IPS-20b (cell line): ENCODE data around the gene POLR2J2.
"Not testable (repeated sequence)": the region's sequence is repeated elsewhere in the genome, so short reads cannot be mapped to it uniquely, and the experiment has no call there.

Experiments used
- H3K27ac ChIP-seq: one replicate; pipeline ENCODE4 v1.5.1; 2013; ENCODE audit warnings: low read length
- H3K27me3 ChIP-seq: 2 replicates; pipeline ENCODE4 v1.6.1; 2013; ENCODE audit warnings: mild to moderate bottlenecking, low read length, inconsistent platforms; ENCODE audit not compliant: insufficient read depth
- H3K36me3 ChIP-seq: 2 replicates; pipeline ENCODE4 v1.6.1; 2013; ENCODE audit warnings: low read depth, mild to moderate bottlenecking, inconsistent platforms, low read length, moderate library complexity; ENCODE audit not compliant: insufficient read depth
- H3K4me1 ChIP-seq: 2 replicates; pipeline ENCODE4 v1.6.1; 2013; ENCODE audit warnings: mild to moderate bottlenecking, control low read depth, inconsistent platforms, low read length, moderate library complexity; ENCODE audit not compliant: insufficient read depth
- H3K4me3 ChIP-seq: 2 replicates; pipeline ENCODE4 v1.5.1; 2013; ENCODE audit warnings: mild to moderate bottlenecking, low read length, inconsistent platforms
- H3K9ac ChIP-seq: 2 replicates; pipeline ENCODE4 v1.6.1; 2013; ENCODE audit warnings: low read depth, mild to moderate bottlenecking, inconsistent platforms, low read length, moderate library complexity
- H3K9me3 ChIP-seq: 2 replicates; pipeline ENCODE4 v1.6.1; 2013; ENCODE audit warnings: mild to moderate bottlenecking, low read depth, low read length, inconsistent platforms; ENCODE audit not compliant: insufficient read depth

POLR2J2 gene

DNA sequence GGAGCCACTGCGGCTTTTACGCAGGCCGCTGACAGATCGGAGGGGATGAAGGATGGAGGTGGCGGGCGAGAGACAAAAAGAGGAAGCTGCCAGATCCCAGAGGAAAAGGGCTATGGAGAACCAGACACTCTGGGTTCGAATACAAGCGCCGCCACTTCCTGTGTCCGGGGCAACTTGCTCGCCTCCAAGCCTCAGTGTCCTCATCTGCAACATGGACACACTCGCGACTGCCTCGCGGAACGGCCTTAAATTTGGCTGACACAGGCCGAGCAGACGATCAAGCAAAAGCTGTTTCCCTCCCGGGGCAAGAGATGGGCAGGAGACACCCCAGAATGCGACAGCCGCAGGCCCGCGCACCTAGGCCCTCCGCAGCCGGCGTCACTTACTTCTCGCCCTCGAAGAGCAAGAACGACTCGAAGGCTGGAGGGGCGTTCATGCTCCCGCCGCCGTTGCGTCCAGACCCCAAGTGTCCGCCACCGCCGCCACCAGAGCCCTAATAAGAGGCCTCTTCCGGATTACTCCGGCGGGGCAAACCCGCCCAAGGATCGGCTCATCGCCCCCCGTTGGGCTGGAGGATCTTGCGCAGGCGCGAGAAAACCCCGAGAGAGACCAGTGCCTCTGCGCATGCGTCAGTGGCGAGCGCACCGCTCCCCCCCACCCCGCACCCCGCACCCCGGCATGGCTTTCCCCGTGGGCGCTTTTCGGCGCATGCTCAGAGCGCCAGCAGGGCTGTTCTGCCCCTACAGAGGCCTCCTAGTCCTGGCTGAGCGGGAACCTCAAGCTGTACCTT is at the start of gene POLR2J2:
Gene POLR2J2 (minus strand): TSS at position 498 of the 790 bp plus-strand sequence. CDS start 62 bp downstream, at position 436.
- not testable (repeated sequence) for H3K9me3 ChIP-seq, H3K9ac ChIP-seq, H3K4me3 ChIP-seq, H3K36me3 ChIP-seq, H3K27ac ChIP-seq, H3K4me1 ChIP-seq, H3K27me3 ChIP-seq

DNA sequence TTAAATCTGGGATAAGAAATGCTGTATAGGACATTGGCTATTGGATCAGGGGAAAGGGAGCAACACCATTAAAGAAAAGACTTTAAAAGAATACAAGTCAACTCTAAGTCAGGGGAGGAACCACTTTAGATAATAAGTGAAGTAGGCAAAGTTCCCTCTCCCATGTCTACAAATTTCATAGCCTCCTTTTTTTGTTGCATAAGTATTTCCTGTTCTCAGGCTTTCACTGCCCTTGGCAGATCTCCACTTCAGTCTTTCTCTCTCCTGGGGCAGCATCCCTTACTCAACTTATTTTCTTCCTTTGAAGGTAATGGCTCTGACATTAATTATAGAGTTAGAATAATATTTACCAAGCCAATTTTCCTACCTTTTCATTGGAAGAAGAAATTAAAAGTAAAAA is 47.0 kb upstream of the POLR2J2 start:
- not testable (repeated sequence) for H3K9me3 ChIP-seq, H3K9ac ChIP-seq, H3K36me3 ChIP-seq, H3K4me3 ChIP-seq, H3K27ac ChIP-seq, H3K27me3 ChIP-seq, H3K4me1 ChIP-seq

GRCh38 chr7:102715718-102716117 is 44.3 kb upstream of the POLR2J2 start:
- H3K9ac ChIP-seq, H3K27me3 ChIP-seq, H3K9me3 ChIP-seq, H3K4me3 ChIP-seq, H3K4me1 ChIP-seq, H3K27ac ChIP-seq, H3K36me3 ChIP-seq: not testable (repeated sequence)

DNA sequence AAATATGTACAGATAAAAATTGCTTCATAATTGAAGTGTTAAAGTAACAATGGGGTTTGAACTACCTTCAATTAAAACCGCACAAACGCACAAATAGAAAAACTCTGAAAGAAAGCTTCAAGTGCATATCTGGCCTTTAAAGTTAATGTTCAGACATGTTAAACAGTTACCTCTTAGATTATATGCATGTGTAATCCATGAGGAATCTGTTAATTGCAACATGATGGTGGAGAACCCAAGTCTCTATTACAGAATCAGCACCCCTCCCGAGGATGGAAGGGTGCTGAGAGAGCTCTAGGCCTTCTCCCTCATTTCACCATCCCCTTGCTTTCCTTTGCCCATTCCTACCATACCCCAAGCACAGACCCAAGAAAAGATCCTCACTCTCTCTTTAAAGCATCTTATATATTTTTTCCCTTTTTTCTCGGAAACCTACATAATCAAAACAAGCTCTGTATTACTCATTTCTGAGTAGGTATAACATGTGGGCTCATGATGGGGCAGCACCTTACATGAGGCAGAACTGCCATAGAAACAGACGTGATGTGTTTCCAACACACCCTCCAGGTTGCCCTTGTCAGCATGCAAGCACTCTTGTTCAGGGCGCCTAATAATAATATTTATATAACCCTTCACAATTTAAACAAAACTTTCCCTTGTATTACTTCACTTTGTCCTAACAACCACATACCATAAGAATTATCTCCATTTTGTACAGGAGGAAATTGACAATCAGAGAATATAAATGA is 43.5 kb upstream of the POLR2J2 start:
- not testable (repeated sequence) for H3K27ac ChIP-seq, H3K9ac ChIP-seq, H3K9me3 ChIP-seq, H3K27me3 ChIP-seq, H3K4me1 ChIP-seq, H3K4me3 ChIP-seq, H3K36me3 ChIP-seq

GRCh38 chr7:102713691-102714080 is 42.2 kb upstream of the POLR2J2 start:
- H3K9me3 ChIP-seq, H3K9ac ChIP-seq, H3K27me3 ChIP-seq, H3K4me1 ChIP-seq, H3K27ac ChIP-seq, H3K4me3 ChIP-seq, H3K36me3 ChIP-seq: not testable (repeated sequence)

DNA sequence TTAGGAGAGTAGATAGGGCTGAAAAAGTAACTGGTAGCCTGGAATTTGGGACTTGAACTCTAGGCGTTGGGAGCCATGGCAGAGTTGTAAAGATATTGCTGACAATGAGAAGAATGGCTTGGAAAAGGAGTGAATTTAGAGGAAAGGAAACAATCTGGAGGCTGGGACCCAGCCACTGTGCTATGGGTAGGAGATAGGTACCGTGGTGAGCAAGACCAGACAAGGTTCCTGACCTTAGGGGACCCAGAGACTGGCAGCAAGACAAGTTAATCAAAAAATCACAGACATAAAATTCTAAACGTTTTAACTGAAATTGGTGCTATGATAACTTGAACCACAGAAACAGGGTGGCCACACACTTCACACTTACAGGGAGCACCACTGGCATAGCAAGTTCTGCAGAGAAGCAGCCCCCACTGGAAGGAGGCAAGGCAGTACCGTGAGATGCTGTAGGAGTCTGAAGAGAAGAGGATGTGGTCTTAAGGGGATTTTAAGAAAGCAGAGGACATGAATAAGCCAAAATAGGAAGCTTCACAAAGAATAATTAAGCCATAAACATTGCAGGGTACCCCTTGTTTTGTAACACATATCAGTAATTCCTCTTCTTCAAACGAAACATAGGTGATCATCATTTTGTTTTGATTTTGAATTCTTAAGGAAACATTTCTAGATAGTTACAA is 41.7 kb upstream of the POLR2J2 start:
- H3K27me3 ChIP-seq, H3K27ac ChIP-seq, H3K4me3 ChIP-seq, H3K9me3 ChIP-seq, H3K36me3 ChIP-seq, H3K9ac ChIP-seq, H3K4me1 ChIP-seq: not testable (repeated sequence)

- not testable (repeated sequence) for H3K4me1 ChIP-seq, H3K27ac ChIP-seq, H3K9me3 ChIP-seq, H3K27me3 ChIP-seq, H3K4me3 ChIP-seq, H3K36me3 ChIP-seq, H3K9ac ChIP-seq
Measured at GRCh38 chr7:102698962-102699750, 27.7 kb upstream of the POLR2J2 start.

DNA sequence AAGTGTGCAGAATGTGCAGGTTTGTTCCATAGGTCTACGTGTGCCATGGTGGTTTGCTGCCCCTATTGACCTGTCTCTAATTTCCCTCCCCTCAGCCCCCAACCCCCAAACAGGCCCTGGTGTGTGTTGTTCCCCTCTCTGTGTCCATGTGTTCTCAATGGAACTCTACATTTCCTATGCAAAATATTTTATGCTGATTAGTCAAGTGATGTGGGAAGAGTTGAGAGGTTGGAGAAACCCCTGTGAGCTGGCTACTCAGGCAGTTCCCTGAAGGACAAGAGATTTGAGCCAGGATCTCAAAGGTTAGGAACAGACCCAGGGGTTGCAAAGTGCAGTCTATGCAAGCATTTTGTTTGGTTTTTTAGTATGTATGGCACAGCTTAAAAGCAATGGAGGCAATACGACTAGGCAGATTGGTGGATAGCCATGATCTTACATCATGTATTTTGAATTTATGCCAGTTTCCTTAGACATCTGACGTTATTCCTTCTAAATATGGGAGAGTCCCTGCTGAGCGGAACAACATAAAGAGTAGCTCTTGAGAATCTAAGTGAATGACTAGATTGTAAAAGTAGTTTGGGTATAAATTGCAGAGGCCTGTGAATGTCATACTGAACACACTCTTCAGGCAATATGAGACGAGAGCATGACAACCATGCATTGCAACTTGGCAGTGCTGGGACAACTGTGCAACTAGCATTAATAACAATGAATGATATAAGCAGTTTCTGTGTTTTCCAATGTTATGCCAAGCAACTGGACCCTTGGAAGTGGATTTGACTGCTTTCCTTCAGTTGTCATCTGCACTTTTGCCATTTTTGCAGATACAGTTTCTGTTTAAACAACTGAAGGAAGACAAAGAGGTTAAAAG is 26.4 kb upstream of the POLR2J2 start:
- H3K4me3 ChIP-seq, H3K9ac ChIP-seq, H3K27ac ChIP-seq, H3K4me1 ChIP-seq, H3K36me3 ChIP-seq, H3K9me3 ChIP-seq, H3K27me3 ChIP-seq: not testable (repeated sequence)

- H3K4me1 ChIP-seq, H3K36me3 ChIP-seq, H3K9ac ChIP-seq, H3K27ac ChIP-seq, H3K4me3 ChIP-seq, H3K27me3 ChIP-seq, H3K9me3 ChIP-seq: not testable (repeated sequence)
Measured at GRCh38 chr7:102696009-102696408, 24.5 kb upstream of the POLR2J2 start.

- H3K4me1 ChIP-seq, H3K27me3 ChIP-seq, H3K9ac ChIP-seq, H3K27ac ChIP-seq, H3K9me3 ChIP-seq, H3K36me3 ChIP-seq, H3K4me3 ChIP-seq: not testable (repeated sequence)
Measured at GRCh38 chr7:102695033-102695552, 23.6 kb upstream of the POLR2J2 start.

- not testable (repeated sequence) for H3K4me1 ChIP-seq, H3K27ac ChIP-seq, H3K4me3 ChIP-seq, H3K27me3 ChIP-seq, H3K9me3 ChIP-seq, H3K36me3 ChIP-seq, H3K9ac ChIP-seq
Measured at GRCh38 chr7:102694008-102694407, 22.5 kb upstream of the POLR2J2 start.
